Body of pancreas (tissue), 4 donors: ENCODE data around the gene ABCC1. TPM values are rescaled to one million over a fixed set of nuclear protein-coding genes. Genes with fewer than 3 reads are reported as not detected.
"Not testable (repeated sequence)": the region's sequence is repeated elsewhere in the genome, so short reads cannot be mapped to it uniquely, and the experiment has no call there.

Source experiments
- ATAC-seq: fragments of 150-250 bp; one replicate; pipeline ENCODE4 v1.9.1; 2016
- DNase-seq, 4 donors: peaks; one replicate each; pipeline ENCODE4 v3.0.0-alpha.2; 2019
- H3K27ac ChIP-seq, 4 donors: fragments of 200-600 bp; sonication (generic); 1 replicate in 3 of 4; 2 replicates in 1 of 4; pipeline versions ENCODE4 v1.5.1 to v1.6.1; 2016 to 2019; ENCODE audit warnings: mild to moderate bottlenecking in 1 of 4, mixed read lengths in 1 of 4, moderate library complexity in 1 of 4
- H3K27me3 ChIP-seq, 2 donors: fragments of 200-600 bp; sonication (generic); one replicate each; pipeline ENCODE4 v1.6.0; 2016; ENCODE audit warnings: mild to moderate bottlenecking in 1 of 2
- H3K36me3 ChIP-seq, 2 donors: fragments of 200-600 bp; sonication (generic); replicated peaks in 1 of 2; 2 replicates each; pipeline ENCODE4 v1.5.1; 2016; ENCODE audit warnings: low read depth in 2 of 2; ENCODE audit not compliant: insufficient read depth in 1 of 2
- H3K4me1 ChIP-seq: fragments of 200-600 bp; sonication (generic); one replicate; pipeline ENCODE4 v1.6.0; 2016
- H3K4me3 ChIP-seq, 2 donors: fragments of 200-600 bp; sonication (generic); 1 replicate in 1 of 2; 2 replicates in 1 of 2; pipeline ENCODE4 v1.5.1; 2016 to 2019
- H3K9me3 ChIP-seq, 3 donors: fragments of 200-600 bp; sonication (generic); 1 replicate in 2 of 3; 2 replicates in 1 of 3; pipeline ENCODE4 v1.5.1; 2016
- POLR2A ChIP-seq, 3 donors: fragments of 450-650 bp; IDR thresholded peaks; one replicate each; pipeline ENCODE4 v1.6.1; 2016; ENCODE audit warnings: antibody characterized with exemption in 3 of 3, mild to moderate bottlenecking in 2 of 3
- WGBS, 2 donors: methylation state at CpG; one replicate each; pipeline ENCODE4 v1.1.5; 2017; 5-methylcytosine and 5-hydroxymethylcytosine counted together
- intact Hi-C: fragments of 100-400 bp; cut with DNase I; formaldehyde crosslinking; loops from one replicate; pipeline ENCODE4 v1.15.1; 2023
- total RNA-seq, 2 donors: library from RNA; depleted of rRNA; stranded (reverse); fragments of >200 nt; gene quantifications; one replicate each; pipeline ENCODE4 v1.1.0, GENCODE V29; 2016
- TF ChIP-seq, protein P1 (sequence below), 7 experiments: fragments of 450-650 bp in 4 of 7; fragments of 200-600 bp in 3 of 7; sonication (generic) in 3 of 7; IDR thresholded peaks; one replicate each; pipeline ENCODE4 v1.5.1; 2016 to 2019; ENCODE audit warnings: antibody characterized with exemption in 7 of 7

Gene ABCC1
- total RNA-seq, 2 donors from 2014 or later = 12.7 to 23.1 TPM

DNA sequence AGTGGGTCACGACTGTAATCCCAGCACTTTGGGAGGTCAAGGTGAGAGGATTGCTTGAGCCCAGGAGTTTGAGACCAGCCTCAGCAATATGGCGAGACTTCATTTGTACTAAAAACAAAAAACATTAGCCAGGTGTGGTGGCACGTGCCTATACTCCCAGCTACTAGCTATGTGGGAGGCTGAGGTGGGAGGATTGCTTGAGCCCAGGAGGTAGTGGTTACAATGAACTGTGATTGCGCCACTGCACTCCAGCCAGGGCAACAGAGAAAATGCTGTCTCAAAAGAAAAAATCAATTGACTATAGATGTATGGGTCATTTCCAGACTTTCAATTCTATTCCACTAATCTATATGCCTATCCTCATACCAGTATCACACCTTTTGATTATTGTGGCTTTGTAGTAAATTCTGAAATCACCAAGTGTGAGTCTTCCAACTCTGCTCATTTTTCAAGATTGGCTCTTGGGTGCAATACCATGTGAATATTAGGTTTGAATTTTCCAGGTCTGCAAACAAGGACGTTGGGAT is 33.8 kb upstream of the ABCC1 start:
- Histone ChIP-seq H3K9me3 (no peaks in the 10 kb centered on the region), H3K4me3 (no peak overlapping the region), H3K27me3 (no peaks in the 10 kb centered on the region), H3K36me3 (no peaks in the 10 kb centered on the region), H3K4me1 (no peaks in the 10 kb centered on the region), H3K27ac (no peak overlapping the region)
- TF ChIP-seq, protein P1, sequence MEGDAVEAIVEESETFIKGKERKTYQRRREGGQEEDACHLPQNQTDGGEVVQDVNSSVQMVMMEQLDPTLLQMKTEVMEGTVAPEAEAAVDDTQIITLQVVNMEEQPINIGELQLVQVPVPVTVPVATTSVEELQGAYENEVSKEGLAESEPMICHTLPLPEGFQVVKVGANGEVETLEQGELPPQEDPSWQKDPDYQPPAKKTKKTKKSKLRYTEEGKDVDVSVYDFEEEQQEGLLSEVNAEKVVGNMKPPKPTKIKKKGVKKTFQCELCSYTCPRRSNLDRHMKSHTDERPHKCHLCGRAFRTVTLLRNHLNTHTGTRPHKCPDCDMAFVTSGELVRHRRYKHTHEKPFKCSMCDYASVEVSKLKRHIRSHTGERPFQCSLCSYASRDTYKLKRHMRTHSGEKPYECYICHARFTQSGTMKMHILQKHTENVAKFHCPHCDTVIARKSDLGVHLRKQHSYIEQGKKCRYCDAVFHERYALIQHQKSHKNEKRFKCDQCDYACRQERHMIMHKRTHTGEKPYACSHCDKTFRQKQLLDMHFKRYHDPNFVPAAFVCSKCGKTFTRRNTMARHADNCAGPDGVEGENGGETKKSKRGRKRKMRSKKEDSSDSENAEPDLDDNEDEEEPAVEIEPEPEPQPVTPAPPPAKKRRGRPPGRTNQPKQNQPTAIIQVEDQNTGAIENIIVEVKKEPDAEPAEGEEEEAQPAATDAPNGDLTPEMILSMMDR (IDR thresholded peaks at IDR 0.05) = no peak
- no peak for TF ChIP-seq POLR2A (IDR thresholded peaks at IDR 0.05)
- intact Hi-C loops = no loop called here
- DNase-seq (no peak), ATAC-seq (no peak)
- 66 to 73% methylated on average over 5 of the region's 5 CpGs for WGBS, 2 donors

DNA sequence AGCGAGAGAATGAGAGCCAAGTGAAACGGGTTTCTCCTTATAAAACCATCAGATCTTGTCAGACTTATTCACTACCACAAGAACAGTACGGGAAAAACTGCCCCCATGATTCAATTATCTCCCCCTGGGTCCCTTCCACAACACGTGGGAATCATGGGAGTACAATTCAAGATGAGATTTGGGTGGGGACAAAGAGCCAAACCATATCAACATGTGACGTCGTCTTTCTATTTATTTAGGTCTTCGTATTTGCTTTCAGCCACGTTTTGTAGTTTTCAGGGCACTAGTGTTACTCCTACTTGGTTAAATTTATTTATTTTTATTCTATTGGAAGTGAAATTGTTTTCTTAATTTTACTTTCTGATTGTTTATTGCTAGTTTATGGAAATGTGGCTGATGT is 33.1 kb upstream of the ABCC1 start:
- Histone ChIP-seq H3K4me1 (no peaks in the 10 kb centered on the region), H3K9me3 (no peaks in the 10 kb centered on the region), H3K27me3 (no peaks in the 10 kb centered on the region), H3K27ac (no peak overlapping the region), H3K4me3 (no peak overlapping the region), H3K36me3 (no peaks in the 10 kb centered on the region)
- WGBS, 2 donors = 63 to 65% methylated on average over 8 of the region's 8 CpGs
- intact Hi-C loops = no loop called here
- ATAC-seq = no peak
- TF ChIP-seq POLR2A (IDR thresholded peaks at IDR 0.05) = no peak
- TF ChIP-seq, protein P1 (IDR thresholded peaks at IDR 0.05) = no peak
- no peak for DNase-seq

DNA sequence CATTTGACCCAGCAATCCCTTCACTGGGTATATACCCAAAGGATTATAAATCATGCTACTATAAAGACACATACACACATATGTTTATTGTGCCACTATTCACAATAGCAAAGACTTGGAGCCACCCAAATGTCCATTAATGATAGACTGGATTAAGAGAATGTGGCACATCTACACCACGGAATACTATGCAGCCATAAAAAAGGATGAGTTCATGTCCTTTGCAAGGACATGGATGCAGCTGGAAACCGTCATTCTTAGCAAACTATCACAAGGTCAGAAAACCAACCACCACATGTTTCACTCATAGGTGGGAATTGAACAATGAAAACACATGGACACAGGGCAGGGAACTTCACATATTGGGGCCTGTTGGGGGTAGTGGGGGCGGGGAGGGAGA is 31.1 kb upstream of the ABCC1 start:
- ATAC-seq, H3K27me3 ChIP-seq, H3K4me1 ChIP-seq, DNase-seq, H3K4me3 ChIP-seq, H3K27ac ChIP-seq, H3K9me3 ChIP-seq, intact Hi-C loops, H3K36me3 ChIP-seq: not testable (repeated sequence)
- 63 to 75% methylated on average over 3 of the region's 3 CpGs for WGBS, 2 donors

DNA sequence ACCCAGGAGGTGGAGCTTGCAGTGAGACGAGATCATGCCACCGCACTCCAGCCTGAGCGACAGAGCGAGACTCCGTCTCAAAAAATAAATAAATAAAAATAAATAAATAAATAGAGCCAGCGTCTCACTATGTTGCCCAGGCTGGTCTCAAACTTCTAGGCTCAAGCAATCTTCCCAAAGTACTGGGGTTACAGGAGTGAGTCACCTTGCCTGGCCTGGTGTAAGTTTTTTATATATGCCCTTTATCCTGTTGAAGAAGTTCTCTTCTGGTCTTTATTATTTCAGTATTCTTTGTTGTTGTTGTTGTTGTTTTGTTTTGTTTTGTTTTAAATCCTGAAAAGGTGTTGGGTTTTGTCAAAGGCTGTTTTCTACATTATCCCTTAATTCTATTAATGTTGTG is 30.1 kb upstream of the ABCC1 start:
- intact Hi-C loops = no loop called here
- Histone ChIP-seq H3K27ac (no peak overlapping the region), H3K9me3 (no peaks in the 10 kb centered on the region), H3K4me3 (no peak overlapping the region), H3K4me1 (no peaks in the 10 kb centered on the region), H3K36me3 (no peaks in the 10 kb centered on the region), H3K27me3 (no peaks in the 10 kb centered on the region)
- no peak for TF ChIP-seq POLR2A (IDR thresholded peaks at IDR 0.05)
- TF ChIP-seq, protein P1 (IDR thresholded peaks at IDR 0.05) = no peak
- WGBS, 2 donors = 86% methylated on average over 6 of the region's 6 CpGs
- no peak for DNase-seq
- no peak for ATAC-seq

DNA sequence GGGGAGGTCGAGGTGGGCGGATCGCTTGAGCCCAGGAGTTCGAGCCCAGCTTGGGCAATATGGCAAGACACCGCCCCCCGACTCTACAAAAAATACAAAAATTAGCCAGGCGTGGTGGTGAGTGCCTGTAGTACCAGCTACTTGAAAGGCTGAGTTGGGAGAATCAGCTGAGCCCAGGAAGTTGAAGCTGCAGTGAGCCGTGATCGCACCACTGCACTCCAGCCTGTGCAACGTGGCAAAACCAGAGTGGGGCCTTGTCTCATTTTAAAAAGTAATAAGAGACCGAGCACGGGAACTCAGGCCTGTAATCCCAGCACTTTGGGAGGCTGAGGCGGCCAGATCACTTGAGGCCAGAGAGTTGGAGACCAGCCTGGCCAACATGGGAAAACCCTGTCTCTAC is 24.4 kb upstream of the ABCC1 start:
- intact Hi-C loops = no loop called here
- H3K27ac ChIP-seq = no peak overlapping the region
- H3K9me3 ChIP-seq = no peaks in the 10 kb centered on the region
- H3K4me3 ChIP-seq = no peak overlapping the region
- TF ChIP-seq POLR2A (IDR thresholded peaks at IDR 0.05) = no peak
- TF ChIP-seq, protein P1 (IDR thresholded peaks at IDR 0.05) = no peak
- no peaks in the 10 kb centered on the region for H3K4me1 ChIP-seq
- WGBS, 2 donors = 91 to 94% methylated on average over 13 of the region's 13 CpGs
- no peaks in the 10 kb centered on the region for H3K36me3 ChIP-seq
- ATAC-seq (no peak), DNase-seq (no peak)
- no peaks in the 10 kb centered on the region for H3K27me3 ChIP-seq
